HepG2 (cell line): ENCODE measurements around the gene MLLT1. TPM values are rescaled to one million over a fixed set of nuclear protein-coding genes. Genes with fewer than 3 reads are reported as not detected.

ENCODE experiments used
- CCDC6 ChIP-seq: sonication (generic); formaldehyde crosslinking; IDR thresholded peaks from 2 replicates; pipeline ENCODE4 v1.8.1; 2022; ENCODE audit warnings: mild to moderate bottlenecking, missing genetic modification reagents, moderate library complexity
- JDP2 ChIP-seq: sonication (generic); formaldehyde crosslinking; IDR thresholded peaks from 2 replicates; pipeline ENCODE4 v1.8.1; 2022; ENCODE audit warnings: missing genetic modification reagents, borderline replicate concordance
- PAWR ChIP-seq: sonication (generic); formaldehyde crosslinking; IDR thresholded peaks from 2 replicates; pipeline ENCODE4 v1.4.0; 2020; ENCODE audit warnings: missing genetic modification reagents, mild to moderate bottlenecking, borderline replicate concordance
- SAP130 ChIP-seq: IDR thresholded peaks from 2 replicates; pipeline ENCODE4 v1.6.1; 2016; ENCODE audit warnings: low read depth
- SP4 ChIP-seq: sonication (generic); formaldehyde crosslinking; IDR thresholded peaks from 2 replicates; pipeline ENCODE4 v1.8.1; 2023; ENCODE audit warnings: mild to moderate bottlenecking, missing genetic modification reagents
- THAP11 ChIP-seq: IDR thresholded peaks from 2 replicates; pipeline ENCODE4 v1.6.1; 2016; ENCODE audit warnings: missing biosample characterization, missing genetic modification reagents
- ZFP36 ChIP-seq: fragments of 150-350 bp; IDR thresholded peaks from 2 replicates; pipeline ENCODE4 v1.6.1; 2018; ENCODE audit warnings: borderline replicate concordance, low read length, low read depth; ENCODE audit not compliant: partially characterized antibody
- ZFP82 ChIP-seq: sonication (generic); formaldehyde crosslinking; IDR thresholded peaks from 2 replicates; pipeline ENCODE4 v1.5.1; 2020; ENCODE audit warnings: mild to moderate bottlenecking, missing genetic modification reagents, borderline replicate concordance
- ZFY ChIP-seq: sonication (generic); formaldehyde crosslinking; IDR thresholded peaks from 2 replicates; pipeline ENCODE4 v1.4.0; 2020; ENCODE audit warnings: missing genetic modification reagents
- ZNF256 ChIP-seq: sonication (generic); formaldehyde crosslinking; conservative IDR thresholded peaks from 2 replicates; pipeline ENCODE4 v1.4.0; 2020; ENCODE audit warnings: missing genetic modification reagents
- ZNF589 ChIP-seq: sonication (generic); formaldehyde crosslinking; conservative IDR thresholded peaks from 2 replicates; pipeline ENCODE4 v1.8.0; 2022; ENCODE audit warnings: mild to moderate bottlenecking, moderate library complexity, missing genetic modification reagents
- ZNF75D ChIP-seq: sonication (generic); formaldehyde crosslinking; IDR thresholded peaks from 2 replicates; pipeline ENCODE4 v1.8.1; 2023; ENCODE audit warnings: missing genetic modification reagents, mild to moderate bottlenecking, borderline replicate concordance
- ZNF773 ChIP-seq: sonication (generic); formaldehyde crosslinking; IDR thresholded peaks from 2 replicates; pipeline ENCODE4 v1.4.0; 2020; ENCODE audit warnings: missing genetic modification reagents, borderline replicate concordance
- polyA plus RNA-seq, 8 experiments: library from polyadenylated mRNA; depleted of rRNA in 3 of 8; stranded (reverse) in 7 of 8; unstranded in 1 of 8; fragments of >200 nt; fragmentation: Illumina TruSeq in 4 of 8; extraction: Trizol in 4 of 8; gene quantifications; 2 replicates each; pipeline versions ENCODE4 v1.2.1 to v1.2.3, GENCODE V29; 2011 to 2016; ENCODE audit warnings: low read depth in 4 of 8, missing spikeins in 1 of 8, mixed read lengths in 1 of 8; ENCODE audit not compliant: insufficient read depth in 1 of 8
- total RNA-seq, 5 experiments: library from RNA; depleted of rRNA; stranded (reverse); fragments of >200 nt; fragmentation: Illumina TruSeq; extraction: Trizol; gene quantifications; 2 replicates each; pipeline ENCODE4 v1.2.3, GENCODE V29; 2016; ENCODE audit warnings: low read depth in 1 of 5
- TF ChIP-seq, protein P1 (sequence below): sonication (generic); formaldehyde crosslinking; IDR thresholded peaks from 2 replicates; pipeline ENCODE4 v1.4.0; 2020; ENCODE audit warnings: low read depth, missing genetic modification reagents
- TF ChIP-seq, protein P2 (sequence below): sonication (generic); formaldehyde crosslinking; IDR thresholded peaks from 2 replicates; pipeline ENCODE4 v1.4.0; 2020; ENCODE audit warnings: mild to moderate bottlenecking, missing genetic modification reagents
- TF ChIP-seq, protein P3 (sequence below): sonication (generic); formaldehyde crosslinking; IDR thresholded peaks from 2 replicates; pipeline ENCODE4 v1.4.0; 2020; ENCODE audit warnings: mild to moderate bottlenecking, missing genetic modification reagents
- TF ChIP-seq, protein P4 (sequence below): sonication (generic); formaldehyde crosslinking; IDR thresholded peaks from 2 replicates; pipeline ENCODE4 v1.4.0; 2020; ENCODE audit warnings: low read depth, mild to moderate bottlenecking, missing genetic modification reagents

MLLT1 gene
- total and polyA plus RNA-seq, 2 of the 13 experiments (the other 11 are each of a cell fraction or from before 2014, with no cell fraction given): 11.7 to 12.2 TPM

DNA sequence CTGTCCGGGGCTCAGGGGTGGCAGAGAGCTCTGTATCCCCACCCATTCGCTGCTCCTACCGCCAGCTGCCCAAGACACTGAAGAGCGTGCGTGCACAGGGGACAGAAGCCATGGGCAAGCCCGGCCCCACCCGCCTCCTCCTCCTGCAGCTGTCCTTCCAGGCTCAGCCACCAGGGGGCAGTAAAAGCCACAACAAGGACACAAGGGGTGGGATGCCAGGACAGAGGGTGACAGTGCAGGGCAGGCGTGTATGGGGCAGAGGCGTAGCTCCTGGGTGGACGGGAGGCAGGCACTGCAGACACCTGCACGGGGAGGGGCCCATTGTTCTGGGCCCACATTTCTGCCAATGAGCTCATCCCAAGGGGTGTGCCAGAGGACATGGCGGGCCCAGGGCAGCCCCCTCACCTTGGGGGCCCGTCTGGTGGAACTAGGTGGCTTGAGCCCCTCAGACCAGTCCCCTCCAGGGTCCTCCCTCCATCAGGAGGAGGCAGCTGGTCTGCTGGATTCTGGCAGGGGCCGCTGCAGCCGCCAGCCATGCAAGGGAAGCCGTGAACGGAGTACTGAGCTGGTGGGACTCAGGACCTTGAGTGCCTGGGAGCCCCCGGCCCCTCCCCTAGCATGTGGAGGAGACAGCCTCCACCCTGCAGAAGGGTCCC lies 61.2 kb downstream of the MLLT1 start (continued):
- TF ChIP-seq, protein P1, sequence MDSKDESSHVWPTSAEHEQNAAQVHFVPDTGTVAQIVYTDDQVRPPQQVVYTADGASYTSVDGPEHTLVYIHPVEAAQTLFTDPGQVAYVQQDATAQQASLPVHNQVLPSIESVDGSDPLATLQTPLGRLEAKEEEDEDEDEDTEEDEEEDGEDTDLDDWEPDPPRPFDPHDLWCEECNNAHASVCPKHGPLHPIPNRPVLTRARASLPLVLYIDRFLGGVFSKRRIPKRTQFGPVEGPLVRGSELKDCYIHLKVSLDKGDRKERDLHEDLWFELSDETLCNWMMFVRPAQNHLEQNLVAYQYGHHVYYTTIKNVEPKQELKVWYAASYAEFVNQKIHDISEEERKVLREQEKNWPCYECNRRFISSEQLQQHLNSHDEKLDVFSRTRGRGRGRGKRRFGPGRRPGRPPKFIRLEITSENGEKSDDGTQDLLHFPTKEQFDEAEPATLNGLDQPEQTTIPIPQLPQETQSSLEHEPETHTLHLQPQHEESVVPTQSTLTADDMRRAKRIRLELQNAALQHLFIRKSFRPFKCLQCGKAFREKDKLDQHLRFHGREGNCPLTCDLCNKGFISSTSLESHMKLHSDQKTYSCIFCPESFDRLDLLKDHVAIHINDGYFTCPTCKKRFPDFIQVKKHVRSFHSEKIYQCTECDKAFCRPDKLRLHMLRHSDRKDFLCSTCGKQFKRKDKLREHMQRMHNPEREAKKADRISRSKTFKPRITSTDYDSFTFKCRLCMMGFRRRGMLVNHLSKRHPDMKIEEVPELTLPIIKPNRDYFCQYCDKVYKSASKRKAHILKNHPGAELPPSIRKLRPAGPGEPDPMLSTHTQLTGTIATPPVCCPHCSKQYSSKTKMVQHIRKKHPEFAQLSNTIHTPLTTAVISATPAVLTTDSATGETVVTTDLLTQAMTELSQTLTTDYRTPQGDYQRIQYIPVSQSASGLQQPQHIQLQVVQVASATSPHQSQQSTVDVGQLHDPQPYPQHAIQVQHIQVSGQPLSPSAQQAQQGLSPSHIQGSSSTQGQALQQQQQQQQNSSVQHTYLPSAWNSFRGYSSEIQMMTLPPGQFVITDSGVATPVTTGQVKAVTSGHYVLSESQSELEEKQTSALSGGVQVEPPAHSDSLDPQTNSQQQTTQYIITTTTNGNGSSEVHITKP (CRISPR knock-in tag): no peak
- no peak for TF ChIP-seq JDP2 (CRISPR knock-in tag)
- TF ChIP-seq, protein P2, sequence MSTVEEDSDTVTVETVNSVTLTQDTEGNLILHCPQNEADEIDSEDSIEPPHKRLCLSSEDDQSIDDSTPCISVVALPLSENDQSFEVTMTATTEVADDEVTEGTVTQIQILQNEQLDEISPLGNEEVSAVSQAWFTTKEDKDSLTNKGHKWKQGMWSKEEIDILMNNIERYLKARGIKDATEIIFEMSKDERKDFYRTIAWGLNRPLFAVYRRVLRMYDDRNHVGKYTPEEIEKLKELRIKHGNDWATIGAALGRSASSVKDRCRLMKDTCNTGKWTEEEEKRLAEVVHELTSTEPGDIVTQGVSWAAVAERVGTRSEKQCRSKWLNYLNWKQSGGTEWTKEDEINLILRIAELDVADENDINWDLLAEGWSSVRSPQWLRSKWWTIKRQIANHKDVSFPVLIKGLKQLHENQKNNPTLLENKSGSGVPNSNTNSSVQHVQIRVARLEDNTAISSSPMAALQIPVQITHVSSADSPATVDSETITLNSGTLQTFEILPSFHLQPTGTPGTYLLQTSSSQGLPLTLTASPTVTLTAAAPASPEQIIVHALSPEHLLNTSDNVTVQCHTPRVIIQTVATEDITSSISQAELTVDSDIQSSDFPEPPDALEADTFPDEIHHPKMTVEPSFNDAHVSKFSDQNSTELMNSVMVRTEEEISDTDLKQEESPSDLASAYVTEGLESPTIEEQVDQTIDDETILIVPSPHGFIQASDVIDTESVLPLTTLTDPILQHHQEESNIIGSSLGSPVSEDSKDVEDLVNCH (CRISPR knock-in tag): no peak
- TF ChIP-seq, protein P3, sequence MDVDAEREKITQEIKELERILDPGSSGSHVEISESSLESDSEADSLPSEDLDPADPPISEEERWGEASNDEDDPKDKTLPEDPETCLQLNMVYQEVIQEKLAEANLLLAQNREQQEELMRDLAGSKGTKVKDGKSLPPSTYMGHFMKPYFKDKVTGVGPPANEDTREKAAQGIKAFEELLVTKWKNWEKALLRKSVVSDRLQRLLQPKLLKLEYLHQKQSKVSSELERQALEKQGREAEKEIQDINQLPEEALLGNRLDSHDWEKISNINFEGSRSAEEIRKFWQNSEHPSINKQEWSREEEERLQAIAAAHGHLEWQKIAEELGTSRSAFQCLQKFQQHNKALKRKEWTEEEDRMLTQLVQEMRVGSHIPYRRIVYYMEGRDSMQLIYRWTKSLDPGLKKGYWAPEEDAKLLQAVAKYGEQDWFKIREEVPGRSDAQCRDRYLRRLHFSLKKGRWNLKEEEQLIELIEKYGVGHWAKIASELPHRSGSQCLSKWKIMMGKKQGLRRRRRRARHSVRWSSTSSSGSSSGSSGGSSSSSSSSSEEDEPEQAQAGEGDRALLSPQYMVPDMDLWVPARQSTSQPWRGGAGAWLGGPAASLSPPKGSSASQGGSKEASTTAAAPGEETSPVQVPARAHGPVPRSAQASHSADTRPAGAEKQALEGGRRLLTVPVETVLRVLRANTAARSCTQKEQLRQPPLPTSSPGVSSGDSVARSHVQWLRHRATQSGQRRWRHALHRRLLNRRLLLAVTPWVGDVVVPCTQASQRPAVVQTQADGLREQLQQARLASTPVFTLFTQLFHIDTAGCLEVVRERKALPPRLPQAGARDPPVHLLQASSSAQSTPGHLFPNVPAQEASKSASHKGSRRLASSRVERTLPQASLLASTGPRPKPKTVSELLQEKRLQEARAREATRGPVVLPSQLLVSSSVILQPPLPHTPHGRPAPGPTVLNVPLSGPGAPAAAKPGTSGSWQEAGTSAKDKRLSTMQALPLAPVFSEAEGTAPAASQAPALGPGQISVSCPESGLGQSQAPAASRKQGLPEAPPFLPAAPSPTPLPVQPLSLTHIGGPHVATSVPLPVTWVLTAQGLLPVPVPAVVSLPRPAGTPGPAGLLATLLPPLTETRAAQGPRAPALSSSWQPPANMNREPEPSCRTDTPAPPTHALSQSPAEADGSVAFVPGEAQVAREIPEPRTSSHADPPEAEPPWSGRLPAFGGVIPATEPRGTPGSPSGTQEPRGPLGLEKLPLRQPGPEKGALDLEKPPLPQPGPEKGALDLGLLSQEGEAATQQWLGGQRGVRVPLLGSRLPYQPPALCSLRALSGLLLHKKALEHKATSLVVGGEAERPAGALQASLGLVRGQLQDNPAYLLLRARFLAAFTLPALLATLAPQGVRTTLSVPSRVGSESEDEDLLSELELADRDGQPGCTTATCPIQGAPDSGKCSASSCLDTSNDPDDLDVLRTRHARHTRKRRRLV (CRISPR knock-in tag): no peak
- 0 out of 2 replicates have a peak, but pooled peaks have one; percentile 25 for TF ChIP-seq SP4 (CRISPR knock-in tag)
- TF ChIP-seq ZFY (CRISPR knock-in tag): no peak
- no peak for TF ChIP-seq ZFP82 (CRISPR knock-in tag)
- TF ChIP-seq, protein P4, sequence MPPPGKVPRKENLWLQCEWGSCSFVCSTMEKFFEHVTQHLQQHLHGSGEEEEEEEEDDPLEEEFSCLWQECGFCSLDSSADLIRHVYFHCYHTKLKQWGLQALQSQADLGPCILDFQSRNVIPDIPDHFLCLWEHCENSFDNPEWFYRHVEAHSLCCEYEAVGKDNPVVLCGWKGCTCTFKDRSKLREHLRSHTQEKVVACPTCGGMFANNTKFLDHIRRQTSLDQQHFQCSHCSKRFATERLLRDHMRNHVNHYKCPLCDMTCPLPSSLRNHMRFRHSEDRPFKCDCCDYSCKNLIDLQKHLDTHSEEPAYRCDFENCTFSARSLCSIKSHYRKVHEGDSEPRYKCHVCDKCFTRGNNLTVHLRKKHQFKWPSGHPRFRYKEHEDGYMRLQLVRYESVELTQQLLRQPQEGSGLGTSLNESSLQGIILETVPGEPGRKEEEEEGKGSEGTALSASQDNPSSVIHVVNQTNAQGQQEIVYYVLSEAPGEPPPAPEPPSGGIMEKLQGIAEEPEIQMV (CRISPR knock-in tag): no peak
- TF ChIP-seq ZNF256 (CRISPR knock-in tag): no peak
- no peak for TF ChIP-seq CCDC6 (CRISPR knock-in tag)
- TF ChIP-seq ZFP36: no peak
- no peak for TF ChIP-seq PAWR (CRISPR knock-in tag)
- no peak for TF ChIP-seq SAP130 (CRISPR knock-in tag)
- no peak for TF ChIP-seq ZNF773 (CRISPR knock-in tag)
- TF ChIP-seq ZNF589 (CRISPR knock-in tag): no peak
- no peak for TF ChIP-seq THAP11 (CRISPR knock-in tag)
- no peak for TF ChIP-seq ZNF75D
